ENCODE results near the gene PPP1R14C. TPM values are rescaled to one million over a fixed set of nuclear protein-coding genes. Genes with fewer than 3 reads are reported as not detected.

PPP1R14C gene
- total and polyA plus RNA-seq, 2 experiments from 2014 or later, result 8.2 to 10.1 TPM

DNA sequence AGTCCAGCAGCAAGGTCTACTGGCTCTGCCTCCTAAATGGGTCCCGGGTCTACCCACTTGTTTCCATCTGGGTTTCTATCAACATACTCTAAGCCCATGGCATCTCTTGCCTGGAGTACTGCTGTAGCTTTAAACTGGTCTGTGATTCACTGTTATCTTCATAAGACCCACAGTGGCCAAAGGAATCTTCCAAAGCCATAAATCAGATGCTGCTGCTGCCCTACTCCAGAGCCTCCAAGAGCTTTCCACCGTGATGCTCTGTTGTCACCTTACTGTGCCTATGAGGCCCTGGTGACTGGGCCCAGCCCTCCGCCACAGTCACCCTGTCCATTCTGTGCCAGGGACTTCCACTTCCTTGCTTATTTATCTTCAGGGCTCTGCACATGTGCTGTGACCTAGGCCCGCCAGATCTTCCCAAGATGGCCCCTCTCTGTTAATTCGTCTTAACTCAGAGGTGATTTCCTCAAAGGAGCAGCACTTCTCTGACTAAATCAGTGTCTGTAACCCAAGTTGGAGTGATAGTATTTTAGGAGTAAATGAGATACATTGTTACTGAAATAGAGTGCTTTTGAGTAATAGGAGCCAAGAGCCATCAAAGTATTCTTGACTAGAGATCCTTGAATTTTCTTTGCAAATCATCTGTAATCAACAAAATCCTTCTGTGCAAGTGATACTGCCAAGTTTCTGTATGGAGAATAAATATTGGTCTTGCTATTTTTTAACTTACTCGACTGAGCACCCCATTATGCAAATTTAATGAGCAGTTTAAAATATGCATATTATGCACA lies 102.5 kb downstream of the PPP1R14C start:
- Histone ChIP-seq H3K4me3 (no peak overlapping the region), H3K27ac (no peak overlapping the region), H3K9ac (no peak overlapping the region), H2AFZ (no peak overlapping the region), H3K36me3 (ENCODE audit: low read depth) (no peaks in the 10 kb centered on the region), H3F3A (ENCODE audit: insufficient read depth) (peaks cover 10% of the 10 kb centered on the region), H3K9me2 (ENCODE audit: insufficient read depth) (no peaks in the 10 kb centered on the region), H3K27me3 (replicated peaks; ENCODE audit: insufficient read depth) (no peaks in the 10 kb centered on the region), H3K9me3 (ENCODE audit: low read depth) (no peaks in the 10 kb centered on the region), H3K4me1 (ENCODE audit: insufficient read depth) (peaks cover 23% of the 10 kb centered on the region), H3K4me2 (ENCODE audit: unreplicated experiment) (no peak overlapping the region), H4K20me1 (ENCODE audit: insufficient read depth) (no peaks in the 10 kb centered on the region), H3K79me2 (ENCODE audit: insufficient read depth) (no peaks in the 10 kb centered on the region)
- in situ Hi-C loops (cut with MboI), result no loop called here
- DNase-seq, result no peak
- no peak for TF ChIP-seq EZH2 (IDR thresholded peaks at IDR 0.05; ENCODE audit: insufficient read depth, poor library complexity, severe bottlenecking)
- TF ChIP-seq EZH2phosphoT487 (IDR thresholded peaks at IDR 0.05; ENCODE audit: insufficient read depth, low read depth), result no peak
- WGBS, 2 experiments (ENCODE audit: low coverage in 1 of 2, low lambda C conversion rate in 2 of 2, missing lambda C conversion rate in 2 of 2), result 77 to 87% methylated on average over 6 of the region's 6 CpGs

DNA sequence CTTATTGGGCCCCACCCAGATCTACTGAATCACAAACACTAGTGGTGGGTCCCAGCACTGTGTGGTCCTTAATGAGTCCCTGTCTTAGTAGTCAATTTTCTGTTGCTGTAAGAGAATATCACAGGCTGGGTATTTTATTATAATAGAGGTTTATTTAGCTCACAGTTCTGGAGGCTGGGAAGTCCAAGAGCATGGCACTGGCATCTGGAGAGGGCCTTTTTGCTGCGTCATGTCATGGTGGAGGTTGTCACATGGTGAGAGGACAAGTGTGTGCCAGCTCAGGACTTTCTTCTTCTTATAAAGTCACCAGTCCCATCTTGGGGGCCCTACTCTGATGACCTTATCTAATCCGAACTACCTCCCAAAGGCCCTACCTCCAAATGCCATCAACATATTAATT lies 105.0 kb downstream of the PPP1R14C start:
- Histone ChIP-seq H3K9me3 (ENCODE audit: low read depth) (no peaks in the 10 kb centered on the region), H3K27me3 (replicated peaks; ENCODE audit: insufficient read depth) (no peaks in the 10 kb centered on the region), H3K79me2 (ENCODE audit: insufficient read depth) (no peaks in the 10 kb centered on the region), H3K27ac (no peak overlapping the region), H3K4me1 (ENCODE audit: insufficient read depth) (peaks cover 37% of the 10 kb centered on the region), H3K4me3 (no peak overlapping the region), H4K20me1 (ENCODE audit: insufficient read depth) (no peaks in the 10 kb centered on the region), H2AFZ (no peak overlapping the region), H3K9me2 (ENCODE audit: insufficient read depth) (no peaks in the 10 kb centered on the region), H3F3A (ENCODE audit: insufficient read depth) (peaks cover 10% of the 10 kb centered on the region), H3K36me3 (ENCODE audit: low read depth) (no peaks in the 10 kb centered on the region), H3K4me2 (ENCODE audit: unreplicated experiment) (no peak overlapping the region), H3K9ac (no peak overlapping the region)
- DNase-seq, result no peak
- 86 to 91% methylated on average over 2 of the region's 2 CpGs for WGBS, 2 experiments (ENCODE audit: low coverage in 1 of 2, low lambda C conversion rate in 2 of 2, missing lambda C conversion rate in 2 of 2)
- TF ChIP-seq EZH2phosphoT487 (IDR thresholded peaks at IDR 0.05; ENCODE audit: insufficient read depth, low read depth) (no peak), EZH2 (IDR thresholded peaks at IDR 0.05; ENCODE audit: insufficient read depth, poor library complexity, severe bottlenecking) (no peak)
- in situ Hi-C loops (cut with MboI), result no loop called here

DNA sequence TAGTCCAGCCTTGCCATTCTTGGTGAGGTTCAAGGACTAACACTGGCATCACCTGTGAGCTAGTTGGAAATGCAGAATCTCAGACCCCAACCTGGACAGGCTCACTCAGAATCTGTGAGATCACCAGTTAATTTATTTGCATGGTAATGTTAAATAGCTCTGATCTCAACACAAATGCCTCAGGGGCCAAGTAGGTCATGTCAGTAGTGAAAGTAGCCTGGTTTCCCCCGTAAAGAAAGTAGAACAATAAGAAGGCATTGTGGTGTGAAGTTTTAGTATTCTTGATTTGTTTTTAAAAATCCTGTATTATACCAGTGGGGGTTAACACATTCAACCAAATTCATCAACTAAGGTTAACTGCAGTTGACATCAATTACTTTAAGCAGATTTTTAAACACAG lies 105.5 kb downstream of the PPP1R14C start:
- no peak overlapping the region for H3K4me2 ChIP-seq (ENCODE audit: unreplicated experiment)
- in situ Hi-C loops (cut with MboI), result no loop called here
- H3F3A ChIP-seq (ENCODE audit: insufficient read depth), result peaks cover 9% of the 10 kb centered on the region
- TF ChIP-seq EZH2phosphoT487 (IDR thresholded peaks at IDR 0.05; ENCODE audit: insufficient read depth, low read depth), result no peak
- TF ChIP-seq EZH2 (IDR thresholded peaks at IDR 0.05; ENCODE audit: insufficient read depth, poor library complexity, severe bottlenecking), result no peak
- H4K20me1 ChIP-seq (ENCODE audit: insufficient read depth), result no peaks in the 10 kb centered on the region
- no peak for DNase-seq
- no peak overlapping the region for H3K4me3 ChIP-seq
- H3K9ac ChIP-seq, result no peak overlapping the region
- no peaks in the 10 kb centered on the region for H3K36me3 ChIP-seq (ENCODE audit: low read depth)
- no peaks in the 10 kb centered on the region for H3K9me3 ChIP-seq (ENCODE audit: low read depth)
- no peaks in the 10 kb centered on the region for H3K27me3 ChIP-seq (replicated peaks; ENCODE audit: insufficient read depth)
- WGBS, 2 experiments (ENCODE audit: low coverage in 1 of 2, low lambda C conversion rate in 2 of 2, missing lambda C conversion rate in 2 of 2), result 57 to 67% methylated on average over 1 of the region's 1 CpG
- no peaks in the 10 kb centered on the region for H3K79me2 ChIP-seq (ENCODE audit: insufficient read depth)
- H3K4me1 ChIP-seq (ENCODE audit: insufficient read depth), result peaks cover 42% of the 10 kb centered on the region
- no peaks in the 10 kb centered on the region for H3K9me2 ChIP-seq (ENCODE audit: insufficient read depth)
- no peak overlapping the region for H3K27ac ChIP-seq
- no peak overlapping the region for H2AFZ ChIP-seq

DNA sequence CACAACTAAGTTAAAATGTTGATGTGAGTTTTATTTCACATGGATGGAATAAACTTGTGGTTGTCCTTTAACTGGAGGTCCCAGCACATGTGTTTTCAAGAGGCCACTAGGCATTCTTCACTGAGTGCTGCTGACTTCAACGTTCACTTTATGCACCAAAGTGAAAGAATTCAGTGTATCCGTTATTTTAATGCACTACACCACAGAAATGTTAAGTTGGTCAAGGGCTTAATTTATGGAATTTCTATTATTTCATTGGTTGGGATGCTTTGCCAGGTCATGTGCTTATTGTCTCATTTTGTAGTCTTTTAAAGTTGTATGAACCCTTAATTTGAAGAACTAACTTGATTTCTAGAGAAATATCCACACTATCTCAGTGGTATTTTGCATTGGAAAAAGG lies 106.4 kb downstream of the PPP1R14C start:
- H2AFZ ChIP-seq, result no peak overlapping the region
- H3F3A ChIP-seq (ENCODE audit: insufficient read depth), result peaks cover 2% of the 10 kb centered on the region
- H3K9ac ChIP-seq, result no peak overlapping the region
- peaks cover 34% of the 10 kb centered on the region for H3K4me1 ChIP-seq (ENCODE audit: insufficient read depth)
- no peak for DNase-seq
- no peaks in the 10 kb centered on the region for H3K9me3 ChIP-seq (ENCODE audit: low read depth)
- no peak overlapping the region for H3K4me2 ChIP-seq (ENCODE audit: unreplicated experiment)
- no peaks in the 10 kb centered on the region for H3K9me2 ChIP-seq (ENCODE audit: insufficient read depth)
- H3K27me3 ChIP-seq (replicated peaks; ENCODE audit: insufficient read depth), result no peaks in the 10 kb centered on the region
- in situ Hi-C loops (cut with MboI), result no loop called here
- no peak for TF ChIP-seq EZH2phosphoT487 (IDR thresholded peaks at IDR 0.05; ENCODE audit: insufficient read depth, low read depth)
- no peak for TF ChIP-seq EZH2 (IDR thresholded peaks at IDR 0.05; ENCODE audit: insufficient read depth, poor library complexity, severe bottlenecking)
- H3K27ac ChIP-seq, result no peak overlapping the region
- no peaks in the 10 kb centered on the region for H3K79me2 ChIP-seq (ENCODE audit: insufficient read depth)
- no peaks in the 10 kb centered on the region for H4K20me1 ChIP-seq (ENCODE audit: insufficient read depth)
- H3K4me3 ChIP-seq, result no peak overlapping the region
- no peaks in the 10 kb centered on the region for H3K36me3 ChIP-seq (ENCODE audit: low read depth)
- WGBS, 2 experiments (ENCODE audit: low coverage in 1 of 2, low lambda C conversion rate in 2 of 2, missing lambda C conversion rate in 2 of 2), result 29 to 41% methylated on average over 2 of the region's 2 CpGs

Data from GM23248 (cell line).